Activated CD8-positive, alpha-beta memory T cell treated with anti-CD3 and anti-CD28 coated beads, Interleukin-2, amount 50 U/mL, for 24 hours (primary cell): Measurements from ENCODE around the gene KCNK4.

ENCODE experiments used
- DNase-seq: peaks from one replicate; pipeline ENCODE4 v3.0.0-alpha.2; 2020; ENCODE audit errors: extremely low read depth

Gene KCNK4

DNA sequence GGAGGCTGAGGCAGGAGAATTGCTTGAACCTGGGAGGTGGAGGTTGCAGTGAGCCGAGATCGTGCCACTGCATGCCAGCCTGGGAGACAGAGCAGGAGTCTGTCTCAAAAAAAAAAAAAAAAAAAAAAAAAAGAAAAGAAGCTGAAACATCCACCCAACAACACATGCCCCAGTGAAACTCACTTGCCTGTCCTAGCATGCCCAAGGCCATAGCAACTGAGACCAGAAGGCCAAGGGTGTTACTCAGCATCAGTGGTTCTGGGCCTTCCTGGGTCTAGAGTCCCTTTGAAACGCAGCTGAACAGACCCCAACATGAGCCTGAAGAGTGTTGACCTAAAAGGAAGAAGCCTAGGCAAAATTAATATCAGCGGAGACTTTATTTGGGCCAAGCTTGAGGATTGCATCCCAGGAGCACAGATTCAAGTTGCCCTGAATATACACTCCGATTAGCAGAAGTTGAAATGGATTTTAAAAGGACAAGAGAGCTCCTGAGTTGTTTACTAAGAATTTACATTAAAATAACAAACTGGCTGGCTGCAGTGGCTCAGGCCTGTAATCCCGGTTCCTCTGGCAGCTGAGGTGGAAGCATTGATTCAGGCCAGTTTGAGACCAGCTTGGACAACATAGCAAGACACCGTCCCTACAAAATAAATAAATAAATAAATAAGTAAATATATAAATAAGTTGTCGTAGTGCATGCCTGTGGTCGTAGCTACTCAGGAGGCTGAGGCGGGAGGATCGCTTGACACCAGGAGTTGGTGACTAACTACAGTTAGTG is 33.8 kb downstream of the KCNK4 start:
- no peak for DNase-seq

GRCh38 chr11:64327375-64327774 is 36.3 kb downstream of the KCNK4 start:
- DNase-seq = no peak

DNA sequence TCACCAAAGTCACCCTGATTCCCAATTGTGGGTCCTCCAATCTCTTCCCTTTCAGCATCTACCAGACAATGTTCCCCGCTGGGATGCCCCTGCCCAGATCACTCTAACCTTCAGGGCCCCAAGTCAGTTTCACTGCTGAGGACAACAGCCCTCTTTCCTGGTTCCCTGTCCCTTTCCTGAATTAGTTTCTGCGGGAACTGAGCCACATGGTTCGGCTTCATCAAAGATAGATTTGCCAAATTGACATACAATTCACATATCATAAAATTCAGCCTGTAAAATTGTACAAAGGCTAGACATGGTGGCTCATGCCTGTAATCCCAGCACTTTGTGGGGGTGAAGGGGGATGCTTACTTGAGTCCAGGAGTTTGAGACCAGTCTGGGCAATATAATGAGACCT is 36.9 kb downstream of the KCNK4 start:
- no peak for DNase-seq

GRCh38 chr11:64330888-64331287 is 39.8 kb downstream of the KCNK4 start:
- no peak for DNase-seq

DNA sequence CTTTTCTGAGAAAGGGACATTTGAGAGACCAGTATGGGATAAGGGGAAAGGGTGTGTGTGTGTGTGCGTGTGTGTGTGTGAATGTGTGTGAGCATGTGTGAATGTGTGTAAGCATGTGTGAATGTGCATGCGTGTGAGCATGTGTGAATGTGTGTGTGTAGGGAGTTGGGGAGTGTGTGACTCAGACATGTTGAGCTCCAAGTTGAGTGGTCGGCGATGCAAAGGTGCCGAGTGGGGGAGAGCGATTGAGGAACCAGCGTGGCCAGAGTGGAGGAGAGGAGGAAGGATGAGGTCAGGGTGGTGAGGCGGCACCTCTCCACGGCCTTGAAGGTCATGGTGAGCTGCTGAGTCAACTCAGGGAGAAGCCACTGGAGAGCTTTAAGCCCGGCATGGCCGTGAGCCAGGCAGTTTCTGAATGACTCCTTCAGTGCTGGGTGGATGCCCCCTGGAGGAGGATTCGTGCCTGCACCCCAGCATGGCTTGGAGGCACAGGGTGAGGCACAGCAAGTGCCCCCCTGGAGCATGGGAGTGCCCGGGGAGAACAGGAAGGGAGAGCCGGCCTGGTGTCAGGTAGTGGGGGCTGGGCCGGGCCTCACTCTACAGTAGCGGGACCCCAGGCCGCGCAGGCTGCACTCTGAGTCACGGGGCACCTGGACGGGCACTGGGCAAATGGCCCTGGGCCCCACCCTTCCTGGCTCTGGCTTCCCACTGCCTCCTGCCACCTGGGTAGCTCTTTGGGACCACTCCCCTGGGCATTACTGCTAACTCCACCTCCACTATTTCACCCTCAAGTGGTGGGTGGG is 40.7 kb downstream of the KCNK4 start:
- DNase-seq = no peak

- no peak for DNase-seq
These were observed 42.5 kb downstream of the KCNK4 start for GRCh38 chr11:64333556-64333955.

DNA sequence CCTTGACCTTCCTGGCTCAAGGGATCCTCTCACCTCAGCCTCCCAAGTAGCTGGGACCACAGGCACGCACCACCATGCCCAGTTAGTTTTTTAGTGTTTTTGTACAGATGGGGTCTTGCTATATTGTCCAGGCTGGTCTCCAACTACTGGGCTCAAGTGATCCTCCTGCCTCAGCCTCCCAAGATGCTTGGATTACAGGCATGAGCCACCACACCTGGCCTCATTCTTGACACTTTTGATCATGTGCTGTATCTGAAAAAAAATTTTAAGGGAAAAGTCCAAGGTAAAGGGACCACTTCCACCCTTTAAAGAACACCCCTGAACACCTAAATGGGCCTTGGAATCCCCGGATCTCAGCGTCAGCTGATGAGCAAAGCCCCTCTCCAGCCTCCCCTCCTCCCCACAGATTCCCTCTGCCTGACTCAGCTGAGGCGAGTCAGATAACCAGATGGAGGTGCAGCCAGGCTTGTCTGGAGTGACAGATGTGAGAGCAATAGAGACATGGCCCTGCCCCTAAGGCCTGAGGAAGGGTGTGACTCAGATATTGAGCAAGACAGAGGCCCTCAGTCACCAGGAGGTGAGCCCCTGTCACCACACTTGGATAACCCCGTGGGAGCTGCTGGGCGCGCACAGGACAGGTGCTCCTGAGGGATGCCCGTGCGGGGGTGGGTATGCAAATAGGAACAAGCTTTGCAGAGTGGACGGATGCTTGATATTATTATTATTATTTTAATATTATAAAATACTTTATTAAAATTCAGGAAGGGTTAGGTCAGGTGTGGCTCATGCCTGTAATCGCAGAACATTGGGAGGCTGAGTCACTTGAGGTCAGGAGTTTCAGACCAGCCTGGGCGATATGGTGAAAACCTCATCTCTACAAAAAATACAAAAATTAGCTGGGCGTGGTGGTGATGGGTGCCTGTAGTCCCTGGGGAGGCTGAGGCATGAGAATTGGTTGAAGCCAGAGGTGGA is 43.9 kb downstream of the KCNK4 start:
- no peak for DNase-seq

- DNase-seq = no peak
These were observed 46.6 kb downstream of the KCNK4 start for GRCh38 chr11:64337538-64338249.

- DNase-seq = no peak
These were observed 47.6 kb downstream of the KCNK4 start for GRCh38 chr11:64338716-64339115.

GRCh38 chr11:64339286-64339685 is 48.2 kb downstream of the KCNK4 start:
- no peak for DNase-seq

DNA sequence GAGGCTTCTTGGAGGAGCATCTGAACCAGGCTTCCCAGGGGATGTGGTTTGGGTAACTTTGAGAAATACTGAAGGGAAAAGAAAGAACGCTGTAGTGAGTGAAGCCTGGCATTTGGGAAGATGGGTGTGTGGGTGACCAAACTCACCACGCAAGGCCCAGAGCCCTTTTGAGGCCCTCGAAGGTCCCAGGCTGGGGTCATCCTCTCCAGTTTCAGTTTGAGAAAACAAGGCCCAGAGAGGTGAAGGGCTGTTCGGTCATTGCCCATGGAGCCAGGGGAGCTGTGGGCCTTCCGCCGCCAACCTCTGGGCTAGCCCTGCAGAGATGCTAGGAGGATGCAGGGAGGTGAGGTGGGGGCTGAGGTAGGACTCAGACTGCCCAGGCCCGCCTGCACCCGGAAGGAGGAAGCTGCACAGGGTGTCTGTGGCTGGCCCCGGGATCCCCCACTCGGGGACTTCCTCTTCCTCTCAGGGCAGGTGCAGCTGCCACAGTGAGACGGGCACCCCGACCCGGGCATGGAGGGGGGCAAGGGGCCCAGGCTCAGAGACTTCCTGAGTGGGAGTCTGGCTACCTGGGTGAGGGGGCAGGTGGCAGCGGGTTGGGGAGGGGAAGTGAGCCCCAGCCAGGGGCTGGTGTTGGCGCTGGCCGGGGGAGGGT is 48.8 kb downstream of the KCNK4 start, which contains the start of gene CCDC88B:
TSS of gene CCDC88B (plus strand) at position 451 of the 655 bp plus-strand sequence. CDS start at position 514, 63 bp downstream.
- peak; percentile 60 for DNase-seq

DNA sequence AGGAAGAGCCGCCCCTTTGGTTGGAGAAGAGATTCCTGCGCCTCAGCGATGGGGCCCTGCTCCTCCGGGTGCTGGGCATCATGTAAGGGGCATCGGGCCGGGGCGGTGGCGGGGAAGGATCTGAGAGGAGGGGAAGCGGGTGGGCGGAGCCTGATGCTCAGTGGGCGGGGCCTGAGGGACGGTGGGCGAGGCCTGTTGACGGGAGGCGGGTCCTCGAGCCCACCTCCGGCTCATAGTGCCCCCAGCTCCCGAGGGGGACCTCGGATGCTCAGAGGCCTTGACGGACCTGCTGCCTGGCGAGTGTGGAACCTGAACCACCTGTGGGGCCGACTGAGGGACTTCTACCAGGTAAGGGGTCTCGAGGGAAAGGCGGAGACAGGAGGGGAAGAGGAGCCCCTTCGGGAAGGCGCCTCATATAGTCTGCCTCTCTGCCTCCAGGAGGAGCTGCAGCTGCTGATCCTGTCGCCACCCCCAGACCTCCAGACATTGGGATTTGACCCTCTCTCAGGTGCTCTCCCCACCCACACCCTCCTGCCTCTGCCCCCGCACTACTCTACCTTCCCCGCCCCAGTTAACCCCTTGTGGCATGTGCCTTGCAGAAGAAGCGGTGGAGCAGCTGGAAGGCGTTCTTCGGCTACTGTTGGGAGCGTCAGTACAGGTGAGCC is 49.7 kb downstream of the KCNK4 start:
- no peak for DNase-seq

DNA sequence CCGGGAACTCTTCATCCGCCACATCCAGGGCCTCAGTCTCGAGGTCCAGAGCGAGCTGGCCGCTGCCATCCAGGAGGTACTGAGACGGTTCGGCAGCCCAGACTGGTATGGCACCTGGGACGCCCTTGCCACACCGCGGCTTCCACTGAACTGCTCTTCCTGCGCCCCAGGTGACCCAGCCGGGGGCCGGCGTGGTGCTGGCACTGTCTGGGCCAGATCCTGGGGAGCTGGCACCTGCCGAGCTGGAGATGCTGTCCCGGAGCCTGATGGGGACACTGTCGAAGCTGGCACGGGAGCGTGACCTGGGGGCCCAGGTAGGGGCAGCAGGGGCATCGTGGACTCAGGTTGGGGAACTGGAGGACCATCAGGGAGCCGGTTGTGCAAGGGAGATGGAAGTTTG is 50.3 kb downstream of the KCNK4 start:
- no peak for DNase-seq

DNA sequence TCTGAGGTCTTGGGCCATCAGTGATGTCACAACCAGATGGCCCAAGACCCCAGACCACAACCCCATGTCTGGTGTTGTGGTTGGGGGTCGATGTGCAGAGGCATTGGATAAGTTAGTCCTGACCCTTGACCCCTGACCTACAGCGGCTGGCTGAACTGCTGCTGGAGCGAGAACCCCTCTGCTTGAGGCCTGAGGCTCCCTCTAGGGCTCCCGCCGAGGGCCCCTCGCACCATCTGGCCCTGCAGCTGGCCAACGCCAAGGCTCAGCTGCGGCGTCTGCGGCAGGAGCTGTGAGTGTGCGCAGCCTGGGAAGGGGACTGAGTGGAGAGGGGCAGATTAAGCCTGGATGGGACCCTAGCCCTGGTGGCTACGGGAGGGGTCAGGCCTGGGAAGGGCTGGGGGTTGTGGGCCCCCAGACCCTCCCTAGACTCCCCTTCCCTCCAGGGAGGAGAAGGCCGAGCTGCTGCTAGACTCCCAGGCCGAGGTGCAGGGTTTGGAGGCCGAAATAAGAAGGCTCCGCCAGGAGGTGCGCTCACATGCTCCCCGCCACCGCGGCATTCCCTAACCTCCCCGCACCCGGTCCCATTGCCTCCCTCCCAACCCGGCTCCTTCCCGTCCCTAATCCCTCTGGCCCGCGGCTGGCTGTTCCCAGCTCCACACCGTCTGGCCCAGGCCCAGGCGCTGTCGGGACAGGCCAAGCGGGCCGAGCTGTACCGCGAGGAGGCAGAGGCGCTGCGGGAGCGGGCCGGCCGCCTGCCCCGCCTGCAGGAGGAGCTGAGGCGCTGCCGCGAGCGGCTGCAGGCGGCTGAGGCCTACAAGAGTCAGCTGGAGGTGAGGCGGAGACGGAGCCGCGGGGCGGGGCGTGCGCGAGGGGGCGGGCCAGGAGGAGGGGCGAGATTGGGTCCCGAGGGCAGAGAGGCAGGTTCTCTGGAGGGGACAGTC is 51.0 kb downstream of the KCNK4 start:
- DNase-seq = peak; percentile 75

DNA sequence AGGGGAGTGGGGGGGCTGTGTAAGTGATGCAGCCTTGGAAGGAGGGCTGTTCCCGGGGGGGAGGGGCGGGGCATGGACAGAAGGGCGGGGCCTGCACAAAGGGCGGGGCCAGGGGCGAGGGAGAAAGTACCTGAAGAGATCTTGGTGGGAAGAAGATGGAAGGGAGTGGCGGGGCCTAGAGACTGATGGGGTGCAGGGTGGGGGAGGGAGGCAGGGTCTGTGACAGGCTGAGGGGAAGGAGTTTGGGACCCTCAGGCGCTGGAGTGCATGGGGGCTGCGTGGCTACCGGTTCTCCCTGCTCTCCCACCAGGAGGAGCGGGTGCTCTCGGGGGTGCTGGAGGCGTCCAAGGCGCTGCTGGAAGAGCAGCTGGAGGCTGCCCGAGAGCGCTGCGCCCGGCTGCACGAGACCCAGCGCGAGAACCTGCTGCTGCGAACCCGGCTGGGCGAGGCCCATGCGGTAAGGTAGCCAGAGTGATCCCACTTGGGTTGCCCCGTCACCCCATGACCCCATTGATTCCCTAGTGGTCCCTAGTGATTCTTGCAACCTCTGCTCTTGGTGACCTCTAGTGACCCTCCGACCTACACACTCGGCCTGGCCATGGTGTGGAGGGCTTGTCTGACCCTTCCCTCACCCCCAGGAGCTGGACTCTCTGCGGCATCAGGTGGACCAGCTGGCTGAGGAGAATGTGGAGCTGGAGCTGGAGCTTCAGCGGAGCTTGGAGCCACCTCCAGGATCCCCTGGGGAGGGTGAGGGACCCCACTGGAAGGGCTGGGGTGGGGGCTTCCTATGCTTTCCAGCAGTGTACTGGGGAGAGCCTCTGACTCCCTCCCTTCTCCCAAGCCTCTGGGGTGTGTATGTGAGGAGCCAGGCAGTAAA is 52.0 kb downstream of the KCNK4 start:
- no peak for DNase-seq

DNA sequence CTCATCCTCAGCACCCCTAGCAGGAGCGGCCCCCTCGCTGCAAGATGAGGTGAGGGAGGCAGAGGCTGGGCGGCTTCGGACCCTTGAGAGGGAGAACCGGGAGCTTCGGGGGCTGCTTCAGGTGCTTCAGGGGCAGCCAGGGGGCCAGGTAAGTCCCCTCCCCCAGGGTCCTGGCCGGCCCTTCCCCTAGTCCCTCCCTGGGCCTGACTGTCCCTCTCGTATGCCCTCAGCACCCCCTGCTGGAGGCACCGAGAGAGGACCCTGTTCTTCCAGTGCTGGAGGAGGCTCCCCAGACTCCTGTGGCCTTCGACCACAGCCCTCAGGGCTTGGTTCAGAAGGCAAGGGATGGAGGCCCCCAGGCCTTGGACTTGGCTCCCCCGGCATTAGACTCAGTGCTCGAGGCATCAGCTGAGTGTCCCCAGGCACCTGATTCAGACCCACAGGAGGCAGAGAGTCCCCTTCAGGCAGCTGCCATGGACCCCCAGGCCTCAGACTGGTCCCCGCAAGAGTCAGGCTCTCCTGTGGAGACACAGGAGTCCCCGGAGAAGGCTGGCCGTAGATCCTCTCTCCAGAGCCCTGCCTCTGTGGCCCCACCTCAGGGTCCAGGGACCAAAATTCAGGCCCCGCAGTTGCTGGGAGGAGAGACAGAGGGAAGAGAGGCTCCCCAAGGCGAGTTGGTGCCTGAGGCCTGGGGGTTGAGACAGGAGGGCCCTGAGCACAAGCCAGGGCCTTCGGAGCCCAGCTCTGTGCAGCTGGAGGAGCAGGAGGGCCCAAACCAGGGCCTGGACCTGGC is 52.9 kb downstream of the KCNK4 start:
- DNase-seq = no peak

DNA sequence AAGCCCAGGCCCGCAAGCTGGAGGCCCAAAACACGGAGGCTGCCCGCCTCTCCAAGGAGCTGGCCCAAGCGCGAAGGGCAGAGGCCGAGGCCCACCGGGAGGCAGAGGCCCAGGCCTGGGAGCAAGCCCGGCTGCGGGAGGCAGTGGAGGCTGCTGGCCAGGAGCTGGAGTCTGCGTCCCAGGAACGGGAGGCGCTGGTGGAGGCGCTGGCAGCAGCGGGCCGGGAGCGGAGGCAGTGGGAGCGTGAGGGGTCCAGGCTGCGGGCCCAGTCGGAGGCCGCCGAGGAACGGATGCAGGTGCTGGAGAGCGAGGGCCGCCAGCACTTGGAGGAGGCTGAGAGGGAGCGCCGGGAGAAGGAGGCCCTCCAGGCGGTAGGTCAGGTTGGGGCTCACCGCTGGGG is 53.7 kb downstream of the KCNK4 start:
- DNase-seq = no peak
